GM10248 (cell line): ENCODE measurements around the gene AP1M2.

ENCODE experiments used
- CTCF ChIA-PET: fragments of 300-600 bp; sonication (Branson Sonifier 250); formaldehyde crosslinking; extraction: SDS; loops from one replicate; lab custom pipeline; 2021; ENCODE audit warnings: antibody characterized with exemption; lab: Yijun Ruan, JAX
- POLR2A ChIA-PET: fragments of 350-650 bp; sonication (Branson Sonifier 250); formaldehyde crosslinking; extraction: SDS; loops from one replicate; lab custom pipeline; 2020; ENCODE audit warnings: antibody characterized with exemption; lab: Yijun Ruan, JAX
- DNase-seq: peaks from one replicate; pipeline ENCODE4 v3.0.0; 2012; ENCODE audit errors: extremely low spot score
- CTCF ChIP-seq: IDR thresholded peaks from 2 replicates; pipeline ENCODE4 v1.5.1; 2012; ENCODE audit warnings: mild to moderate bottlenecking, low read depth; ENCODE audit errors: extremely low read depth, missing control alignments, control extremely low read depth

AP1M2 gene

DNA sequence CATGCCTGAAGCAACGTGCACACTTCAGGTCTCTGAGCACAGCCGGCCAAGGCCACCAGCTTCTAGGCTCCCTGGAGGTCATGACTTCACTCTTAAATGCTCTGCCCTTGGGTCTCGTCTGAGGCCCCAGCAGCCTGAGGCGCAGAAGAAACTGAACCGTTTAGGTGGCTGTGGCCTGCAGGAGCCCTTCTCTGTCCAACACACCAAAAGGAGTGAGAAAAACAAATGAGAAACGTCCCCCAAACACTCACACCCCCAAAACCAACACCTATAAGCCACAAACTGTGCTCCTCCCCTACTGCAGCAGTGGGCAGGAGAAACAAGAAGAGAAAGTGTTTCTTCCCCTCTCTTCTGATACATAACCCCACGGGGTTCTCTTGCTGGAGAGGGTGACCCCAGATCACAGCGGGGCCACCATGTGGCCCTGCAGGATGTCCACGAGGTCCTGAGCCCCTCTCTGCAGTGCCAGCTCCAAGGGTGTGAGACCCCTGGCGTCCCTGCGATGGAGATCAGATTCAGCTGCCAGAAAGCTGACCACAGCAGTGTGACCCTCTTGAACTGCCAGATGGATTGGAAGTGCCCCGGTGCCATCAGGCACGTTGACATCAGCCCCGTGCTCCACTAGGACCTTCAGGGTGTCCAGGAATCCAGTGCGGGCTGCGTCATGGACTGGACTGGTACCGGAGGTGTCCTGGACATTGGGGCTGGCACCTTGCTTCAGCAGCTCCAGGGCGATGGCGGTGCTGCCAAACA lies 20.3 kb downstream of the AP1M2 start:
- no peak for TF ChIP-seq CTCF
- ChIA-PET POLR2A (interaction anchor here (0.6 kb wide), 1 partner anchor 167 kb away, joined by 5 read pairs; no protein-coding TSS in a partner anchor), CTCF (interaction anchor here (0.9 to 5.6 kb wide), 9 partner anchors 10 to 297 kb away, joined by 3 to 46 read pairs (median 5); no protein-coding TSS in a partner anchor)
- peak; percentile 77 for DNase-seq

- DNase-seq = no peak
- CTCF ChIA-PET = interaction anchor here (0.9 to 5.6 kb wide), 4 partner anchors 15 to 78 kb away, joined by 3 to 46 read pairs (median 8); no protein-coding TSS in a partner anchor
- POLR2A ChIA-PET = no interaction called here
- no peak for TF ChIP-seq CTCF
Observed at GRCh38 chr19:10566408-10566657, 20.8 kb downstream of the AP1M2 start.

- POLR2A ChIA-PET = interaction anchor here (0.7 kb wide), 1 partner anchor 817 kb away, joined by 4 read pairs; no protein-coding TSS in a partner anchor
- DNase-seq = peak; percentile 98
- CTCF ChIA-PET = interaction anchor here (1.0 to 5.6 kb wide), 3 partner anchors 15 to 78 kb away, joined by 5 to 46 read pairs (median 11); no protein-coding TSS in a partner anchor
- TF ChIP-seq CTCF = no peak
Observed at GRCh38 chr19:10565567-10566407, 21.3 kb downstream of the AP1M2 start, which contains the start of gene KRI1. Gene KRI1 (minus strand): TSS chr19:10566010. CDS start chr19:10565999, 11 bp downstream.

DNA sequence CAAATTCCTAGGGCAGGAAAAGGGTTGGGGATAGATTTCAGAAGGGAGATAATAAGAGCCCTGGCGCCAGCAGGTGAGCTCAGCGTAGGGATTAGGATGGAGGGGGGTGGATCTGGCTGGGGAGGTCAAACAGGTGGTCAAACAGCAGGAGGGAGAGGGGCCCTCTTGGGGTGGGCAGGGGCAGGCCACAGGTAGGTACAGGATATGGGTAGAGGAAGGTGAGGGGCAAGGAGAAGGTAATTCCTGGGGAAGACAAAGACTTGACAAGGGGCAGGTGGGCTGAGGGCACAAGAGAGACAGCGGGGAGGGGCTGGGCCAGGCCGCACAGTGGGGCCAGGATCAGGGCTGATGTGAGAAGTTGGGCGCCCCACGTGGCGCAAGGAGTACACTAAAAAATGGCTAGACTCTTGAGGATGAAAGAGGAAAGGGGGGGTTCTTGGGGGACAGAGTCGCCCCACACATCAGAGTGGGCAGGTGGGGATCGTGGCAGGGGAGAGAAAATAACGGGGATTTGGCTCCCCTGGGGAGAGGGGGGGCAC lies 22.0 kb downstream of the AP1M2 start:
- CTCF ChIA-PET = no interaction called here

DNA sequence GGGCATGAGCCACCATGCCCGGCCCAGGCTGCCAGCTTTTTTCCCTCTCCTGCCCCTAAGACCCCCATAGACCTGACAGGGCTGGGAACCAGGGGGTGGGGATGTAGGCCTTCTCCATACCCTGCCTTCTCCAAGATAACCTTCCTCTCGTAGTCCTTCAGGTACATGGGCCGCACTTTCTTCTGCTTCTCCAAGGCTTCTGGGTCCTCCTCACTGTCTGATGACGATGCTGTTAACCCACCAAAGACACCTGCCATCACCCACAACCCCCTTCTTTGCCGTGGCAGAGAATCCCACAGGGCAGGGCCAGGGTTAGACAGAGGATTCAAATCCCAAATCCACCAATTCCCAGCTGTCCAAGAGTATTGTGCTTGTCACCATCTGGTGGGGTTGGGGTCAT lies 24.5 kb downstream of the AP1M2 start:
- no peak for DNase-seq
- TF ChIP-seq CTCF = no peak
- CTCF ChIA-PET = interaction anchor here (0.8 to 1.6 kb wide), 4 partner anchors 10 to 137 kb away, joined by 3 read pairs; no protein-coding TSS in a partner anchor
- POLR2A ChIA-PET = interaction anchor here (0.7 kb wide), 1 partner anchor 49 kb away, joined by 5 read pairs; no protein-coding TSS in a partner anchor

More for the DNA sequence above, 22.0 kb downstream of the AP1M2 start:
- TF ChIP-seq CTCF = peak; percentile 51
- DNase-seq = peak; percentile 78
- POLR2A ChIA-PET = no interaction called here

GRCh38 chr19:10560154-10560553 lies 27.0 kb downstream of the AP1M2 start:
- no peak for DNase-seq
- no peak for TF ChIP-seq CTCF
- CTCF ChIA-PET = interaction anchor here (1.2 kb wide), 1 partner anchor 13 kb away, joined by 3 read pairs; no protein-coding TSS in a partner anchor
- POLR2A ChIA-PET = no interaction called here
